Transverse colon (tissue), 4 donors: ENCODE measurements around the gene ZNRF3.

ENCODE experiments used
- POLR2A ChIP-seq: fragments of 450-650 bp; IDR thresholded peaks from one replicate; pipeline ENCODE4 v1.6.1; 2016; ENCODE audit warnings: antibody characterized with exemption, mild to moderate bottlenecking, moderate library complexity
- POLR2AphosphoS5 ChIP-seq, 3 donors: sonication (generic); formaldehyde crosslinking; IDR thresholded peaks; one replicate each; pipeline ENCODE4 v1.6.1; 2016; ENCODE audit warnings: antibody characterized with exemption in 3 of 3
- TF ChIP-seq, protein P1 (sequence below), 5 experiments: fragments of 200-600 bp in 3 of 5; fragments of 450-650 bp in 2 of 5; sonication (generic) in 3 of 5; IDR thresholded peaks; 1 replicate in 2 of 5; 2 replicates in 3 of 5; pipeline ENCODE4 v1.5.1; 2016 to 2017; ENCODE audit warnings: antibody characterized with exemption in 5 of 5, inconsistent platforms in 3 of 5, mild to moderate bottlenecking in 2 of 5, moderate library complexity in 1 of 5

DNA sequence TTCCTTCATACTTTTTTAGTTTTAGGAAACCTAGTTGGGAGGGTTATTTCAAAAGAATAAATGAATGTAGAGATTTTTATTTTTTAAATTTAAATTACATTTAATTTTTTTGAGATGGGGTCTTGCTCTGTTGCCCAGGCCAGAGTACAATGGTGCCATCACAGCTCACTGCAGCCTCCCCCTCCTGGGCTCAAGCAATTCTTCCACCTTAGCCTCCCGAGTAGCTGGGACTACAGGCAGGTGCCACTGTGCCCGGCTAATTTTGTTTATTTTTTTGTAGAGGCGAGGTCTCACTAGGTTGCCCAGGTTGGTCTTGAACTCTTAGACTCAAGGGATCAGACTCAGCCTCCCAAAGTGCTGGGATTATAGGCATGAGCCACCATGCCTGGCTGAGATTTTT is 32.6 kb downstream of the ZNRF3 start:
- TF ChIP-seq, protein P1, sequence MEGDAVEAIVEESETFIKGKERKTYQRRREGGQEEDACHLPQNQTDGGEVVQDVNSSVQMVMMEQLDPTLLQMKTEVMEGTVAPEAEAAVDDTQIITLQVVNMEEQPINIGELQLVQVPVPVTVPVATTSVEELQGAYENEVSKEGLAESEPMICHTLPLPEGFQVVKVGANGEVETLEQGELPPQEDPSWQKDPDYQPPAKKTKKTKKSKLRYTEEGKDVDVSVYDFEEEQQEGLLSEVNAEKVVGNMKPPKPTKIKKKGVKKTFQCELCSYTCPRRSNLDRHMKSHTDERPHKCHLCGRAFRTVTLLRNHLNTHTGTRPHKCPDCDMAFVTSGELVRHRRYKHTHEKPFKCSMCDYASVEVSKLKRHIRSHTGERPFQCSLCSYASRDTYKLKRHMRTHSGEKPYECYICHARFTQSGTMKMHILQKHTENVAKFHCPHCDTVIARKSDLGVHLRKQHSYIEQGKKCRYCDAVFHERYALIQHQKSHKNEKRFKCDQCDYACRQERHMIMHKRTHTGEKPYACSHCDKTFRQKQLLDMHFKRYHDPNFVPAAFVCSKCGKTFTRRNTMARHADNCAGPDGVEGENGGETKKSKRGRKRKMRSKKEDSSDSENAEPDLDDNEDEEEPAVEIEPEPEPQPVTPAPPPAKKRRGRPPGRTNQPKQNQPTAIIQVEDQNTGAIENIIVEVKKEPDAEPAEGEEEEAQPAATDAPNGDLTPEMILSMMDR (IDR thresholded peaks at IDR 0.05), result no peak
- TF ChIP-seq POLR2AphosphoS5 (IDR thresholded peaks at IDR 0.05) (no peak), POLR2A (no peak)
